IPS-11a (cell line): Measurements from ENCODE around the gene CRADD.

Experiments used
- H3K4me3 ChIP-seq: one replicate; pipeline ENCODE4 v1.5.1; 2013; ENCODE audit warnings: low read depth, low read length, control low read depth

The CRADD gene

DNA sequence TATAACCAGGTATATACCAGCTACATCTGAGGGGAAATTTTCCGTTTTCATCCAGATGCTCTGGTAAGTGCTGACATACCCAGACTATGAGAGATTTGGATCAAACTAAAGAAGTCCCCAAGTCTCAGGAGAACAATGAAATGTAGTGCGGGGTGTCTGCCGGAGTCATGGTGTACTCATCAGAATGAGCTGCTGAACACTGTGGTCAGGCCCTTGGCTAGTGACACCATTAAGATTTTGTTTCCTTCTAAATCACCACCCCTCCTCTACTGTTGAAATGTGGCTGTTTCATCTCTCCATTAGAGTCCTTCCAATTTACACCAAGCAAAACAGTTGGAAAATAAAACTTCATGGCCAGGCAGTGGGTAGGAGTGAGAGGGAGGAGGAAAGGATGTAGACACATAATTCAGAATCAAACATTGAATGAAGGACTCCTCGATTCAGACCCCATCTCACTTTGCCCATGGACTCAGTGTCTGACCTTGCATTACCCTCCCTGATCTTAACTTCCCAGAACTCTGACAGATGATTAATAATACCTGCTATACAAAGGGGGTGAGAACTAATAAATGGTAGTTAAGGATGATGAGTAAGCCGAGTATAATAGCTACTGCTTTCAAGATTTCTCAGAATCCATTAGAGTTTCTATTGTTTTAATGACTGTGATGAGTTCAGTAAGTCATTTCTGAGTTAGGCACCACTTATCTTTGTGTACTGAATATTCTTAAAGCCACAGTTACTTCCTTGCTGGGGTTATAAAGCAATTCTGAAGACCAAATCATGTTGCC is 127.4 kb downstream of the CRADD start:
- H3K4me3 ChIP-seq, result no peak overlapping the region

DNA sequence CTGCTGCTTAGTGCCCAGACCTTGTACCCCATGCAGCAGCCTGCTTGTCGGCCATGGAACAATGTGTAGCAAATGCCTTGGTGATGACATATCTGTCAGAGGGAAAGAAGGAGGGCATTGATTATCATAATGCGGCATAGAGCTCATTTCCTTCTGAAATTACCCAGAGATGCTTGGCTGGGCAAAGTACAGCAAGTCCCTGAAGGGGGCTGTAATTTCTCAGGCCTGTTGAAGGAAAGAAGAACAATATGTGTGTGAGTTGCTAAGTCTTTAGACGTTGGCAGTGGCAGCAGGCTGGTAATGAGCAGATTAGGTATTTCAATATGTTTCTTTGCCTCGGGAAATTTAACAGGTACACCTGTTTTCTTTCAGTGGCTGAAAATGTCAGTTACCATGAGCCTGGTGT is 128.6 kb downstream of the CRADD start:
- no peak overlapping the region for H3K4me3 ChIP-seq

DNA sequence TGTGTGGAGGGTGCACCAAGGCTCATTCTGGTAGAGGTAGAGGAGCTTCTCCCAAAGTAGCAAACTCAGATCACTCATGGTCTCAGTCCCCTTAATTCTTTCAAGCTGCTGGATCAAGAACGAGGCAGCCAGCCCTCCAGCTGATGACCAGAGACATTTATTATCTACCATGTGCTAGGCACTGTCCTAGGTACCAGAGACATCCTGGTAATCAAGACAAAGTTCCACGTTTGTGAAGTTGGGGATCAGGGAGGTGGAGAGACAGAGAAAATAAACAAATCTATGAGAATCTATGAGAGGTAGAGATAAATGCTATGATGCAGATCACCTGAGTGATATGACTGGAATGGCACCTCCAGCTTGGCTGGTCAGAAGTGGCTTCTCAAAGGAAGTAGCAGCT is 130.2 kb downstream of the CRADD start:
- H3K4me3 ChIP-seq, result no peak overlapping the region

DNA sequence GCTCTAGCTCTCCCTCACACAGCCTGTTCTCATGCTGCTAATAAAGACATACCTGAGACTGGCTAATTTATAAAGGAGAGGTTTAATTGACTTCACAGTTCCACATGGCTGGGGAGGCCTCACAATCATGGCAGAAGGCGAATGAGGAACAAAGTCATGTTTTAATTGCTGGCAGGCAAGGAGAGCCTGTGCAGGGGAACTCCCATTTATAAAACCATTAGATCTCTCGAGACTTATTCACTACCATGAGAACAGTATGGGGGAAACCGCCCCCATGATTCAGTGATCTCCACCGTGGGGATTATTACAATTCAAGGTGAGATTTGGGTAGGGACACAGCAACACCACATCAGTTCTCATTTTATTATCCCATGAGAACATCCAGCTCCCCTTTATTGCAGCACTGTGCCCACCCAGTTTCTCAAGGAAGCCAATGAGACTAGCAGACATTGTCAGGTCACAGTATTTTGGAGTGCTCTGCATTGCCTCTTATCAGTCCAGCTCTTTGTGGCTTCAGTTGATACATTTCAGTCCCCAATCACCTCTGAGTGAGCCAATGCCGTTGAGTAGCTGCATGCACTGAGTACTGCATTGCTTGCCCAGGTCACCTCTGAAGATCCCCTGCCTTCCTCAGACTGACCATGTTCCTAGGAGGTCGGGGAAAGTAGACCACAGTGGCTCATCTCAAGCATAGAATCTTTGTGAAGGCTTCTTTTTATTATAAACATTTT is 131.2 kb downstream of the CRADD start:
- no peak overlapping the region for H3K4me3 ChIP-seq

DNA sequence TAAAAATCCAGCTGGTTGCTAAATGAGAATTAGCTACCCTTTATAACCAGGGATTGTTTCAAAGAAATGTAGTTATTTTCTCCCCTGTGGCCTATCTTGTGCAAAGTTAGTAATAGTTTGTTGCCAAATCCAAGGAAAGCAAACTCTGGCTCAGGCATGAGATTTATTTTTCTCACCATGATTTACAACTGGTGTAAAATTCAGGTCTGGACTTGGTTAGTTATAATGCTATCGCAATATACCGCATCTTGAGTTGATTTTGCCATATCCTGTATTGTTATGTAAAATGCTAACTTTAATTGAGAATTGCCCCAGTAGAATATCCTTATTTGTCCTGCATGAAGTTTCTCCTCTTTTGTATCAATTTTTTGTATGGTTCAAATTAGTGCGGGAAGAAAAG is 135.5 kb downstream of the CRADD start:
- H3K4me3 ChIP-seq, result no peak overlapping the region

DNA sequence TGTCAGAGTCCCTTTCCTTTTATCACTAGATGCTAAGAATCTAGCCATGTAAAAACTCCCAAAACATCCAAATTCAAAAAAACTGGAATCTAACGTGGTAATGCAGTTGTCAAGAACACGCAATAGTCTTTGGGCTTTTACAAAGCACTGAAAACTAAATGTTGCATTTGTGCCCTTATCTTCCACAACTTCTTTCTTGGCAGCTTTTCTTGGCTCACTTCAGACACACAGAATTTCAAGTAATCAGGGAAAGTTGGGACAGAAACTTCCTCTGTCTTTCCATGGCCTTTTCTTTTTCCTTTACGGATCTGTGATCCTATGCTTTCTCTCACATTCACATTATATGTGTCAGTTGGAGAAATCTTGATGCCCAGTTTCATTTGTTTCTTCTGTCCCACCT is 136.0 kb downstream of the CRADD start:
- no peak overlapping the region for H3K4me3 ChIP-seq

DNA sequence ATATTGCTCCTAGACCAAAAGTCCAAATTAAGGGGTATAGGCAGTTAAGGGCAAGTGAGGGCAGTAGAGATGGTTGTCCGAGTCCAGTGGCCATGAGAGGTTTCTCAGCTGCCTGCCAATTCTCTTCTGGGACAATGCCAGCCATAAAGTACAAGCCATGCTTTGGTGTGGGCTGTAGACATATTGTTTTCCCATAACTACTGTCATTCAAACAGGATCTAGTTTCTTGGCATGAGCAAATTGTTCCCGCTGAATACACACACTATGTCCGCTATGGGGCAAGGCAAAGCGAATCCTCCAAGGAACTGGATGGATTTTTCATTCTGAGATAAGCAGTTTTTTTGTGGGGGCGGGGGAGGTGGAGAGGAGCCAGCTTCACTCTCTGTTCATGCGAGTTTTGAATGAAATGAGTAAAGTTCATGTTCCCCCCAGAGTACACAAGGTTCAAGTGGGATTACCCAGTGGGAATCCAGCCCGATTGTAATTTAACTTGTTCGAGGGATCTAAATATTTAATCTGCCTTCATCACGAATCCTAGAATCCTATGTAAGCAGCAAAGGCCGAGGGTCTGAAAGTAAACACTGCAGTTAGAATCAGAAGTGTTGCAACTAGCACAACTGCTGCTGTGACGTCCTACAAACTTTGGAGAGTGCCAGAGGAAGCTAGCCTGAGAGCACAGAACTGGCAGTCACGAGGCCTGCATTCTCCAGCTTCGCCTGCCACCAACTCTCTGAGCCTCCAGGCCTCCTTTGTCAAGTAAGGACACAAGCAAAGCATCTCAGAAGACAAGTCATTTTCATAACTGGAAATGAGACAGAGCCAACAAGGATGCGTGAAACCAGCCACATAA is 137.0 kb downstream of the CRADD start:
- H3K4me3 ChIP-seq, result no peak overlapping the region

DNA sequence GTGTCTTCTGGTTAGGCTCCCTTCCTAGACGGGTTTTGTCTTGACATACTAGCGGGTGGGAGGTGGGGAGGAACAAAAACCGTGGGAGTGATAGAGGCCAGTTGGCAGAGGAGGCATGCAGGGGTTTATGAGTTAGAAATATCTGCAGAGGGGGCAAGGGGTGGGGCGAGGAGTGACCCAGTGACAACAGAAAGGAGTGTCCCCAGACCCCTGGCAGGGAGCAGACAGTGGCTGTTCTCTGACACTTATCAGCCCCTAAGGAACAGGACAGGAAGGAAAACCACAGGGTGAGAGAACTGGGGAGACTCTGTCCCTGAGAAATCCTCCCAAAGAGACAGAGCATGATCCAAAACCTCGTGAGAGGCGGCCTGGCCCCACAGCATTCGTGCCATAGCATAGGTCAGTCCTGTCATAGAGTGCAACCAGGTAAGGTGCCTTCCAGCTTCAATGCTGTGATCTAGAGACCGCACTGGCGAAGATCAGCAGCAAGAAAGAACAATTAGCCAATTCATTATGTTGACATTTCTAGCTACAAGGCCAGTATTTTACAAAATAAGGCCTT is 141.4 kb downstream of the CRADD start:
- no peak overlapping the region for H3K4me3 ChIP-seq

DNA sequence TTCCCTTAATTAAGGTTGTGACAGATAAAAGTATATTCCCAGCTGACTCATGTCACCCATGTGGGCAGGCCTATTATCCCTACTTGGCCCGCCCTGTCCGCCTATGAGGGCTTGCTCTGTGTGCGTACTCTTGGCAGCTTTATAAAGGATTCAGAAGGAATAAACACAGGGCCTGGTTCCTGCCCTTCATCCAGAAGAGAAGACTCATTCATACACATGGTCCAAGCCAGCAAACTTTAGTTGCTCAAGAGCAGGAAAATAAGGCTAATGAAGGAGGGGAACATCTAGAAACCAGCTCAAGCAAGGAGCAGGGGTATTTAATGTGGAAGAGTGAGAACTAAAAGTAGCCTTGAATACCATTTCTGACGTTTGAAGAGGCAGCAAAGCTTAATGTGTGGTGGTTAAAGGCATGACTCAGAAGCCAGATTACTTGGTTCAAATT is 141.9 kb downstream of the CRADD start:
- no peak overlapping the region for H3K4me3 ChIP-seq

DNA sequence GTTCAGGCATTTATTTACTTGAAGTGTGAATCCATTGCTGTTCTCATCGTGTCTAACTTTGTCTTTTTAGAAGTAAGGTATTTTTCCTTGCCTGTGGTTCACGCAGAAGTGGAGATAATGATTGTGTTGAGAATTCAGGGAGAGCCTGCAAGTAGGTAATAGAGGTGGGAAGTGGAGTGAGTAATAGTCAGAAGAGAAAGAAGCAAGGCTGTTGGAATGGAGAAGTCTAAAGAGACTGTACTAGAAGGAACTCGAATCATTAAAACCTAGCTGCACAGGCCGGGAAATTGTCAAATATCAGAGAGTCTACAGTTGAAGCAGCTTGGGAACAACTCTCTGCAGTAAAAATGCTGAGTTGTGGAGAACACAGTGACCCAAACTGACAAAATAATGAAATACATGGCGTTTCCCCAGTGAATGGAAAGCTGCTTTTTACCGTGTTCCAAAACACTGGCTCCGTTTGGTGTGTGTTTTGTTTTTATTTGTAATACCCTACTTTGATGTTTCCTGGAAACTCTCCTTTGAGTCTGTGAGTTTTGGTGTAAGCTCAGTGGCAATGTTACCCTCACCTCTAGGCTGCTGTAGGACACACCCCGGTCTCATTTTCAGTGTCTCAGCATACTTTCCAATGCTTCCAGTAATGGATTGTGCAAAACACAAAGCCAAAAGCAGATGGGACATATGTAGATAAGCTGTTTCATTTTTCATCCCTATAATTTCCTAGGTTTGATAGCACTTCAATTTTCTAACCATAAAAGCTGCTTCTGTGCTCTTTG is 146.6 kb downstream of the CRADD start:
- no peak overlapping the region for H3K4me3 ChIP-seq

DNA sequence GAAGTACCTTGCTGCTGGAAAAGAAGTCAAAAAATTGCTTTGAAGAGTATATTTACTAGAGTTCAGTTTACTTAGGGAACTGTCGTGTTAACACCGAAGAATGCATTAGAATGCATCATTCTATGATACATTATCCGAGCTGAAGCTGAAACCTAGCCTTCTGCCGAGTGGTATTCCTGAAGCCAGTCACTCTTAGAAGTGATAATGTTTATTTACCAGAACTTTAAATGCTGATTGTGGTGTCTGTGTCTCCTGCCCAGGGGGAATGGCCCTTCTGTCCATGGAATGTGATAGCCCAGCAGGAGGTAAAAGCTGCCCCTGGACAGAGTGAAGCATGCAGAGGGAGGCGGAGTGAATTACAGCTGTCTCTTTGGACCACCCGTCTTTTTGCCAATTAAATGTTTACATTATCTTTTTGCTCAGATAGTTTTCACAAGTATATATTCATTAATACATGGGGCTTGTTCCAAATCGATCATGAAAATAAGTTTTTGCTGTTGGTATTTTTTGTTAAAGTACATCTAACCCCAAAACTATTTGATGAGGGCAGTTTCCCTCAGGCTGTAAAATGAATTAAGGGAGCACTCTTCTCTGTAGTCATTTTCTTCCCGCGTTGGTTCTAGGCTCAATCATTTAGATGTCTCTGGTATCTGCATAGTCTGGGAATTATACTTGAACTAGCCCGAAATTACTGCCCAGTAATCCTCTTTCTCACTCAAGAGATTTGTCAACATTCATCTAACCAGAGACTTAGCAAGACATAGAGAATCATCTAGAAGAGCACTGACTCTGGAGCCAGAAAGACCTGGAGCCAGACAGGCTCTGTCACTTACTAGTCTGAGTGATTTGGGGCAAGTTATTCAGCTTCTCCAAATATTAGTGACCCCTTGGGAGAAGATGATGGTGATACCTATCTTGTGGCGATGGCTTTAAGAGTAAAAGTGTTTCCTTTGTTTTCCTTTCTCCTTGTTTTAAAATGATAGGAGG is 147.6 kb downstream of the CRADD start:
- no peak overlapping the region for H3K4me3 ChIP-seq

DNA sequence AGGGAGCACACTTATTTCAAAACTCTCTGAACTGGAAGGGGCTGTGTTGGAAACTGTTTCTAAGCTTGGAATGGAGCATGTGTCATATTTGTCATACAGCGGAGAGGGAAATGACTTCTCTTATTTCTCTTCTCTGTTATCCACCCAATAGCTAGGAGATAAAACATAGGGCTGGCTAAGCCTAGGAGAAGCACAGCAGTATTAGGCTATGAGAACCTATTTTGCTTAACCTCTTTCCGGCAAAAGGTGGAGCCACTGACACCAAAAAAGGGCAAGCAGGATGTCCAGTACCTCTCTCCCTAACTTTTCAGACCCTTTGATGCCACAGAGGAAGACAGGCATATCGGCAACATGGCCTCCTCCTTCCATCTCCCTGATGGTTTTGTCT is 148.3 kb downstream of the CRADD start:
- no peak overlapping the region for H3K4me3 ChIP-seq

DNA sequence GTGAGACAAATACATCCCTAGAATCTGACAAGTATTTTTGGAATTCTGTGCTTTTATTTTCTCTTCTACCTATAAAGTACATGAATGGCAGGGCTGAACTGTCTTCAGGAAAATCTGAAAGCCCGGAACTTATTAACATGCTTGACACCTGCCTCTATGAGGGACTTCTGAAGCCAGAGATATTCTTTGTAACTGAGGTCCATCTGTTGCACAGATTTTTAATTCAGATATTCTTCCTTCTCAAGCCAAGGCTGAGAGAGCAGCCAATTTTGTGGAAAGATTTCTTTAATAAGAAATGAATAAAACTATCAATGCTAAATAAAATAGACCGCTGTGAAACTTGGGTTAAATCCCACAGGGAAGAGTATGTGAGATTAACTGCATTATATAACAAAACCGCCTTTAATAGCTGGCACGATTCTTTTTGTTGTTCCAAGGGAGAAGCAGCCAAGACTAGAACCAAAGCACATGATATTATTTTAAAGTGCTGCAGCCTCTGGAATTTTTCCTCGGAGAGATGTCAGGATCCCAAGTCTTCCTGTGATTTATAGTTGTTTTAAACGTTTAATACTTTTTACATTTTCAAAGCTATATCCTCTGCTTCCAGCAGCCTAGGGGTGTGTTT is 148.9 kb downstream of the CRADD start:
- H3K4me3 ChIP-seq, result no peak overlapping the region

DNA sequence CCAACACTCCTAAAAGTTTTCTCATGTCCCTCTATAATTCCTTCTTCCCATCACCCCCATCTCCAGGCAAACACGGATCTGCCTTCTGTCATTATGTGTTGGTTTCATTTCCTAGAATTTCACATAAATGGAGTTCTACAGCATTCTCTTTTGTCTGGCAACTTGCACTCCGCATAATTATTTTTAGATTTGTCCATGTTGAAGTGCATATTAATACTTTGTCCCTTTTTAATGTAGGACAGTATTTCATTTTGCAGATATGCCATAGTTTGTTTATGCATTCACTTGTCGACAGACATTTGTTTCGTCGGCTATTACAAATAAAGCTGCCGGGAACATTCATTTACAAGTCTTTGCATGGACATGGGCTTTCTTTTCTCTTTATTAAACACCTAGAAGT is 150.0 kb downstream of the CRADD start:
- H3K4me3 ChIP-seq, result no peak overlapping the region

DNA sequence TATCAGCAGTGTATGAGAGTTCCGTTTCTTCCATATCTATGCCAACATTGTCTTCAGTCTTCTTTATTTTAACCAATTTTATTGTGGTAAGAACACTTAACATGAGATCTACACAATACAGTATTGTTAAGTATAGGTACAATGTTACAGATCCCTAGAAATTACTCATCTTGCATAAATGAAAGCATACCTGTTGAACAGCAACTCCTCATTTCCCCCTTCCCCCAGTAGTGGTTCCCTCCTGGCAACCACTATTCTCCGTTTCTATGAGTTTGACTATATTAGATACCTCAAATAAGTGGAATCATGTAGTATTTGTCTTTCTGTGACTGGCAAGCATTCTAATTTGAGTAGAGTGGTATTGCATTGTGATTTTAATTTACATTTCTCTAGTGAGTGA is 150.5 kb downstream of the CRADD start:
- no peak overlapping the region for H3K4me3 ChIP-seq

DNA sequence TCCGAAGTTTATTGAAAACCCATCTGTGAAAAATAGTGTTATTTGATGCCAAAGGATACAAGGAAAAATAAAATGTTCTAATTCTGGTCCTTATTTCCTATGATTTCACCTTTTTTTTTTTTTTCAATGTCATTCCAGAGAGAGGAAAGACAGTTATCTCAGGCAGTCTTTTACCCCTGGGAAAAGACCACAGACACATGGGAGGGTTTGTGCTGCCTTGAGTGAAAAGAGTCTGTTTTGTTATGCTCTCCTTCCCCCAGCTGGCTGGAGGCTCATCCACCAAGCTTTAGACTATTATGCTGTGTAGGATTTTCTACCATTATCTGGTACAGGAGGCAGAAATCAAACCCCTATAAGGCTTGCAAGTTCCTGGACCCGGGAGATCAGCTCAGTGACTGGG is 151.8 kb downstream of the CRADD start:
- H3K4me3 ChIP-seq, result no peak overlapping the region

DNA sequence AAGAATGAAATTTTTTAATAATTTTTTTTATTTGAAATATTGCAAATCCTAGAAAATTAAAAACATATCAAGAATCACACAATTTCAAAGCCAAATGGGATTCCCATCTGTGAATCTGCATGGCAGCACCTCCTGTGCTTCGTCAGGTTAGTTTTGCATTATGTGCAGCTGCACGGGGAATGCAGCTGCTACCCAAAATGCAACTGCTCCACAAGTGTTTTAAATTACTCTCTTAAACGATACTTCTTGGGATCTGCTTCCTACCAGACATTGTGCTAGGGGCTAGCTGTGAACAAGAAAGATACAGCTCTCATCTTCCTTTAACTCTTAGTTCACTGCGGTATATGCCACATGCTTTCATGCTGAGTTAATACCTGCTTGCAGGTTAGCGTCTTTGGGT is 154.2 kb downstream of the CRADD start:
- H3K4me3 ChIP-seq, result no peak overlapping the region

DNA sequence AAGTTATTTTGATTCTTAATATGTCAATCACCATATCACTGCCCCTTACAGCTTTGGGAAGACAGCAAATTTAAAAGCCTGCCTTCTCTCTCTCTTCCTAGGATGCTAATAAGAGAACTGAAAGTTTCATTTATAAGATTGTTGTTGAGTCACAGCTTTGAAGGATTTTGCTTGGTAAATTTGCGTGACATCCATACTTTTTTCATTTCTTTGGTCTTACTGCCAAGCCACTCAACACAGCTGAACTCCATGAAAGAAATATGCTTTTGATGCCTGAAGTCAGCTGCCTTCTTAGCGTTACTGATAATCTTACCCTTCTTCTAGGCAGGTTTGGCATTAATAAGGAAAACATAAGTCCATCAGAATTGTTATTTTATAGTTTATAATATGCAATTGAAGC is 155.0 kb downstream of the CRADD start:
- H3K4me3 ChIP-seq, result no peak overlapping the region

DNA sequence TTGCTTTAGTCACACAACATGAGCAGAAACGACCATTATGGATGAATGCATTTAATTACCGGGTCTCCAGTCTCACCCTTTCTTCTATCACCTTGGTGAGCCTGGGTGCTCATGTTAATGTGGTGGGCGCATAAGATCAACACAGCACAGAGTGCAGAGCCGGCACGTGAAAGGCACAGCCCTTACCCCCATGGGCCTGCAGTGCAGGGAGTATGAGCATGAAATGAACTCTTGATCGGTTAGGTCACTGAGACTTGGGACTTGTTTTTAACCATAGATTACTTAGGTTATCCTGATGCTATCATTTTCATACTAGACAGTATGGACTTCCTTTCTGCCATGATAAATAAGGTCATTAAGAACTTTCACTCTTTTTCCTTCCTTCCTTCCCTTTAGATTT is 156.8 kb downstream of the CRADD start:
- no peak overlapping the region for H3K4me3 ChIP-seq
